ENCODE results near the gene RHOT2. TPM values are rescaled to one million over a fixed set of nuclear protein-coding genes. Genes with fewer than 3 reads are reported as not detected.
A peak's percentile ranks its signal among the peaks of the same experiment; 100 is the strongest.

Gene RHOT2
- total and polyA plus RNA-seq, 9 of the 15 experiments (the other 6 are each of a cell fraction or from before 2014, with no cell fraction given), result 5.0 to 373 (median 112) TPM

- TF ChIP-seq NR4A1 (CRISPR knock-in tag; IDR thresholded peaks at IDR 0.05) (no peak), NR4A1 (tag; IDR thresholded peaks at IDR 0.05) (0 out of 2 replicates have a peak, but pooled peaks have one; percentile 34), EP300 (IDR thresholded peaks at IDR 0.05; ENCODE audit: low read length) (peak; percentile 69), ZNF318 (IDR thresholded peaks at IDR 0.05; ENCODE audit: borderline replicate concordance in 1 of 2, low read depth in 1 of 2) (no peak), ZNF274 (IDR thresholded peaks at IDR 0.05; ENCODE audit: borderline replicate concordance, low read depth, low read length) (peak; percentile 54; the same call in 1 of the 2 replicates), ZC3H11A (IDR thresholded peaks at IDR 0.05; ENCODE audit: low read depth, low read length) (peak; percentile 36; the same call in 1 of the 2 replicates), POLR2AphosphoS5 (IDR thresholded peaks at IDR 0.05; ENCODE audit: control insufficient read depth, insufficient read depth, low read depth, low read length) (peak; percentile 42; the same call in 1 of the 2 replicates), SRF (CRISPR knock-in tag; IDR thresholded peaks at IDR 0.05) (peak; percentile 4 to 44; a peak in 1 of 4 replicates), HINFP (tag; conservative IDR thresholded peaks at IDR 0.05; ENCODE audit: low read depth) (peak; percentile 65), XRCC4 (IDR thresholded peaks at IDR 0.05; ENCODE audit: extremely low read depth, insufficient read depth, insufficient read length) (no peak), NONO (IDR thresholded peaks at IDR 0.05; ENCODE audit: low read depth in 2 of 2, low read length in 1 of 2) (peak; percentile 39 to 79; a peak in 2 of 4 replicates), CTBP1 (IDR thresholded peaks at IDR 0.05; ENCODE audit: borderline replicate concordance) (peak; percentile 96), ZNF143 (CRISPR knock-in tag; IDR thresholded peaks at IDR 0.05) (peak; percentile 97), ZNF146 (CRISPR knock-in tag; IDR thresholded peaks at IDR 0.05; ENCODE audit: unreplicated experiment) (peak; percentile 13)
- TF ChIP-seq, protein P1, sequence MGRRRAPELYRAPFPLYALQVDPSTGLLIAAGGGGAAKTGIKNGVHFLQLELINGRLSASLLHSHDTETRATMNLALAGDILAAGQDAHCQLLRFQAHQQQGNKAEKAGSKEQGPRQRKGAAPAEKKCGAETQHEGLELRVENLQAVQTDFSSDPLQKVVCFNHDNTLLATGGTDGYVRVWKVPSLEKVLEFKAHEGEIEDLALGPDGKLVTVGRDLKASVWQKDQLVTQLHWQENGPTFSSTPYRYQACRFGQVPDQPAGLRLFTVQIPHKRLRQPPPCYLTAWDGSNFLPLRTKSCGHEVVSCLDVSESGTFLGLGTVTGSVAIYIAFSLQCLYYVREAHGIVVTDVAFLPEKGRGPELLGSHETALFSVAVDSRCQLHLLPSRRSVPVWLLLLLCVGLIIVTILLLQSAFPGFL (CRISPR knock-in tag; IDR thresholded peaks at IDR 0.05), result no peak
Observed at GRCh38 chr16:636206-637080, 31.5 kb upstream of the RHOT2 start, which contains the start of gene METTL26 (continued).

All from K562 (cell line).